HG02884 (cell line): ENCODE measurements around the gene C1GALT1.
"Not testable (repeated sequence)": the region's sequence is repeated elsewhere in the genome, so short reads cannot be mapped to it uniquely, and the experiment has no call there.

Experiments
- ATAC-seq: cut with Tn5 transposase; IDR thresholded peaks from one replicate; pipeline ENCODE4 v1.9.1; 2021; ENCODE audit warnings: mild to moderate bottlenecking, moderate library complexity; ENCODE audit not compliant: unreplicated experiment

Gene C1GALT1

GRCh38 chr7:7199592-7199991, 17.2 kb downstream of the C1GALT1 start:
- not testable (repeated sequence) for ATAC-seq

DNA sequence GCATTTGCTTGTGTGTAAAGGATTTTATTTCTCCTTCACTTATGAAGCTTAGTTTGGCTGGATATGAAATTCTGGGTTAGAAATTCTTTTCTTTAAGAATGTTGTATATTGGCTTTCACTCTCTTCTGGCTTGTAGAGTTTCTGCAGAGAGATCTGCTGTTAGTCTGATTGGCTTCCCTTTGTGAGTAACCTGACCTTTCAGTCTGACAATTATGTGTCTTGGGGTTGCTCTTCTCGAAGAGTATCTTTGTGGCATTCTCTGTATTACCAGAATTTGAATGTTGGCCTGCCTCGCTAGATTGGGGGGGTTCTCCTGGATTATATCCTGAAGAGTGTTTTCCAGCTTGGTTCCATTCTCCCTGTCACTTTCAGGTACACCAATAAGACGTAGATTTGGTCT, 17.9 kb downstream of the C1GALT1 start:
- not testable (repeated sequence) for ATAC-seq

GRCh38 chr7:7201578-7202374, 19.4 kb downstream of the C1GALT1 start:
- peak; percentile 98 for ATAC-seq

GRCh38 chr7:7202375-7202720, 20.0 kb downstream of the C1GALT1 start:
- no peak for ATAC-seq

DNA sequence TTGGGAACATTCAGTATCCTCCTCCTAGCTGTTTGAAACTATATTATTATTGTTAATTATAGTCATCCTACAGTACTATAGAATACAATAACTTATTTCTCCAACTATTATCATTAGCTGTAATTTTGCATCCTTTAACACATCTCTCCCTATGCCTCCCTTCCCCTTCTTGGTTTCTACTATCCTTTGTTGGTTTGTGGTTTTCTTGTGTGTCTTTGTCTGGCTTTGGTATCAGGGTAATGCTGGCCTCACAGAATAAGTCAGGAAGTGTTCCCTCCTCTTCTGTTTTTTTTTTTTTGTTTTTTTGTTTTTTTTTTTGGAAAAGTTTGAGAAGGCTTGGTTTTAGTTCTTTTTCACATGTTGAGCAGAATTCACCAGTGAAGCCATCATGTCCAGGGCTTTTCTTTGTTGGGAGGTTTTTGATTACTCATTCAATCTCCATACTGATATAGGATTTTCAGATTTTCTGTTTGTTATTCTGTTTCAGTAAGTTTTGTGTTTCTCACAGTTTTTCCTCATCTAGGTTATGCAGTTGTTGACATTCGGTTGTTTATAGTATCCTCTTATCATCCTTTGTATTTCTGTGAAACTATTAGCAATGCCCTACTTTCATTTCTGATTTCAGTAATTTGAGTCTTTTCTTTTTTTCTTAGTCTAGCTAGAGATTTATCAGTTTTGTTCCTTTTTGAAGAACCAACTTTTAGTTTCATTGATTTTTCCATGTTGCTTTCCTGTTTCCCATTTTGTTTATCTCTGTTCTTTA, 21.6 kb downstream of the C1GALT1 start:
- no peak for ATAC-seq

DNA sequence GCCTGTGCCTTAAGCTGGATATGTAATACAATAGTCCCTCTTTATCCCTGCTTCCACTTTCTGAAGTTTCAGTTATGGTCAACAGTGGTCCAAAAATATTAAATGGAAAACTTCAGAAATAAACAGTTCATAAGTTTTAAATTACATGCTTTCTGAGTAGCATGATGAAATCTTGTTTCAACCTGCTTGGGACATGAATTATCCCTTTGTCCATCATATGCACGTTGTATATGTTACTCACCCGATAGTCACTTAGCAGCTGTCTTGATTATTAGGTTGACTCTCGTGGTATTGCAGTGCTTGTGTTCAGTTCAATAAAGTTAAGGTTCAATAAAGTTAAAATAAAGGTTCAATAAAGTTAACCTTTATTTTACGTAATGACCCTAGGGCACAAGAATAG, 25.5 kb downstream of the C1GALT1 start:
- ATAC-seq: no peak

GRCh38 chr7:7208520-7208919, 26.2 kb downstream of the C1GALT1 start:
- ATAC-seq: no peak

DNA sequence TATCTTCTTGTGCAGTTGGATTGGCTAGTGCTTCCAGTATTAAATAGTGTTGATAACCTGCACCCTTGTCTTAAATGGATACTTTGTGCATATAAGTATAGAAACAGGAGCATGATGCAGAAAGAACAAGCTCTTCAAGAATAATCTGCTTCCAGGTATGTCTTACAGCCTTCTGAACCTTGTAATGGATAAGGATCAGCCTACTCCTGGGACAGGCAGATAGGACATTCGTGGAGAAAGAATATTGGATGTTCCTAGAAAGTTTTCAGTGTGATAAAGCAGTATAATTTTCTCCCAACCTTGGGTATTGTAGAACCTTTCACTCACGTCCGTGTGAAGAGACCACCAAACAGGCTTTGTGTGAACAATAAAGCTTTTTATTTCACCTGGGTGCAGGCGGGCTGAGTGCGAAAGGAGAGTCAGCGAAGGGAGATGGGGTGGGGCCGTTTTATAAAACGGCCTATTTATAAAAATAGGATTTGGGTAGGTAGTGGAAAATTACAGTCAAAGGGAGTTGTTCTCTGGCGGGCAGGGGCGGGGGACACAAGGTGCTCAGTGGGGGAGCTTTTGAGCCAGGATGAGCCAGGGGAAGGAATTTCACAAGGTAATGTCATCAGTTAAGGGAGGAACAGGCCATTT, 27.2 kb downstream of the C1GALT1 start:
- no peak for ATAC-seq

- no peak for ATAC-seq
These were observed 28.3 kb downstream of the C1GALT1 start for GRCh38 chr7:7210475-7211237.

GRCh38 chr7:7212612-7213011, 30.3 kb downstream of the C1GALT1 start:
- no peak for ATAC-seq

DNA sequence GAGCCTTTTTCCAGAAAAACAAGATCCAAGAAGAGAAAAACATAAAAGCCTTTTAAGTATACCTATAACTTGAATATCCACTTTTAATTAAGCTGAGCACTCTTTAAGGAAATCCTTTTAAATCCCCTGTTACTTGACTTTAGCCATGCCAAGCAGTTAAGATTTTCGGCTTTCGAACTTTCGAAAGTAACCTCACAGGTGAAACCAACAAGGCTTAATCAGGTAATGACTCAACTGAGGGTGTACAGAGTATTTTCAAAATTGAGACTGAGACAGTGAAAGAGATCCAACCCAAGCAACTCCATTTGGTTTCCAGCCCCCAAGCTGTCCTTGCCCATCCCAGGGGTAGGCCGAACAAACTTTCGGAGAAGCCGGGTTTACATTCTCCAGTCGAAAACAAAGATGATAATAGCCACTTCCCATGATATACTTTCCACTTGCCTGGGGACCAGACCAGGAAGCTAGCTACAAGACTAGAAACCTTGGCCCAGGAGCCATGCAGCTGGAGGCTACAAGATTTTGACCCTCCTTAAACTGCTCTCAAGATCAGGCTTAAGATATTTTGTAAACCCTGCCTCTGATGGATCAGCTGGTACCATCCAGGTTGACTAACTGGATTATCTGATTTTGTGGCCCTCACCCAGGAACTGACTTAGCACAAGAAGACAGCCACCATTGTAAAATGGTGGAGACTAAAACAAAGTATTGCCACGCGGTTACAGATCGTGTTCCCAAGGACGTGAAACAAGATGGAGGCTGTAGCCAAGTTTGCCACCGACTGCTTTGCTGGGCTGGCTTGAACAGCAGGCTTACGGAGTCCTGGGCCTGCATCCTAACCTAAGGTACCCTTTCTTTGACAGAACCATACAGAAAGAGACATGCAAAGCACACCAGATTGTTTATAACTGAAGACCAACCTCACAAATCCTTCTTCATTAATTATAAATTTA, 32.3 kb downstream of the C1GALT1 start:
- ATAC-seq: no peak

DNA sequence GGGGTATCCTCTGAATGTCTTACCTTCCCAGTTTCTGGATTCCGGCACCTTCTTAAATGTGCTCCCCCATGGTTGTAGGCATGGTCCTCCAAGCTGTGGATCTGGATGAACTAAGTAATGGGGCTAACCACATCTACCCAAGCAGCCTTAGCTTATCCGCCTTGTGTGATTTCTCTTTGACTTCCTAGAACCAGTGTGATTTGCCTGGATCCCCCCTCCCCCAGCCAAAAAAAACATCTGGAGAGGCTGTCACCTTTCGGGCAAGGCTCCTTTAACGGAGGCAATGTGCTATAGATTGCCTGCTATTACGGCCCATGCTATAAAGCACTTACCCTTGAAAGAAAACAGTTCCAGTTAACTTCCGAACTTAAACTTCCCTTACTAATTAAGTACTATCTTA, 33.9 kb downstream of the C1GALT1 start:
- no peak for ATAC-seq

DNA sequence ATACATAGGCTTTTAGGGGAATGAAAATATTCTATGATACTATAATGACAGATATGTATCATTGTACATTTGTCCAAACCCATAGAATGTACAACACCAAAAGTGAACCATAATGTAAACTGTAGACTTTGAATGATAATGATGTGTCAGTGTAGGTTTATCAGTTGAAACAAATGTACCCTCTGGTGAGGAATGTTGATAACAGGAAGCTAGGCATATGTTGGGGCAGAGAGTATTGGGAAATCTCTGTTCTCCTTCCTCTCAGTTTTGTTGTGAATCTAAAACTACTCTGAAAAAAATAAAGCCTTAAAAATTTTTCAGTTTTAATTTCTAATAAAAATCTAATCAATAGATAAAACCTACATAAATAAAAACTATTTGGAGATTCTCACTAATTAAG, 36.9 kb downstream of the C1GALT1 start:
- ATAC-seq: no peak

DNA sequence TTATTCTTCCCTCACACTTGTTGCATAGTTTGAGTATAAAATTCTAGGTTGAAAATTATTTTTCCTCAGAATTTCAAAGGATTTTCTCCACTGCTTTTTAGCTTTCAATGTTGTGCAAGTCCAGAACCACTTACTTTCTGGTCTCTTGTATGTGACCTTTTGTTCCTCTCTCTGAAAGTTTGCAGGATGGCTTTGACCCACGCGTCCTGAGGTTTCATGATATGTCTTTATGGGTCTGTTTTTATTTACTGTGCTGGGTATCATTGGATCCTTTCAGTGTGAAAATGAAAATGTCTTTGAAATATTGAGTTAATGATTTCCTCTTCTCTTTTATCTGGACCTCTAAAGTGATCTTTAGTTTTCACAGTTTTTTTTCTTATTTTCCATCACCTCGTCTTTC, 38.5 kb downstream of the C1GALT1 start:
- no peak for ATAC-seq

DNA sequence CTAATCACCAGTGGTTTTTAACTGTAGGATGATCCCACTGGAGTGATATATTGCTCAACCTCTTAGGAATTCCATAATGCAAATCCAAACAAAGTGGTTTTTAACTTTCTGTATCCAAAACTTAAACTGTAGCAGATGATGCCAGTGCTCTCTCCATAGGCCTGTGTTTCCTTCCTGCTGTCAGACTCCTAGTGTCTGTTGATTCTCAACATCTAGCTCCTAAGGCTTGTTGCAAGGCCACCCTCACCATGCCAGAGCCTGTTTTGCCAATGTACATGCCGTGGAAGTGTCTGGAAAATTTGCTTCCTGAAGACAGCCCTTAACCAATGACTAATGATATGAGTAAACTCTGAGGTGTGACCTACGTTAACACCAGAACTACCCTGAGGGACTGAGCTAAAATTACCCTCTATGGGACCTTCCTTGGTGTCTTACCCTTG, 39.3 kb downstream of the C1GALT1 start:
- ATAC-seq: no peak

- ATAC-seq: no peak
These were observed 40.9 kb downstream of the C1GALT1 start for GRCh38 chr7:7223250-7223649.

- no peak for ATAC-seq
These were observed 44.1 kb downstream of the C1GALT1 start for GRCh38 chr7:7226407-7226806.

GRCh38 chr7:7228472-7228871, 46.1 kb downstream of the C1GALT1 start:
- no peak for ATAC-seq

GRCh38 chr7:7228967-7229366, 46.6 kb downstream of the C1GALT1 start:
- no peak for ATAC-seq

- no peak for ATAC-seq
These were observed 48.7 kb downstream of the C1GALT1 start for GRCh38 chr7:7231000-7231399.
